Omental fat pad (tissue), 4 donors: ENCODE data around the gene SDC3. TPM values are rescaled to one million over a fixed set of nuclear protein-coding genes. Genes with fewer than 3 reads are reported as not detected.

Experiments
- ATAC-seq: fragments of 150-250 bp; one replicate; pipeline ENCODE4 v1.9.1; 2016; ENCODE audit warnings: mild to moderate bottlenecking, moderate library complexity; ENCODE audit not compliant: low FRiP score
- DNase-seq: peaks from one replicate; pipeline ENCODE4 v3.0.0-alpha.2; 2019; ENCODE audit warnings: low spot score
- CTCF ChIP-seq, 3 donors: fragments of 450-650 bp; IDR thresholded peaks; one replicate each; pipeline ENCODE4 v1.5.1; 2016 to 2017; ENCODE audit warnings: antibody characterized with exemption in 3 of 3, mild to moderate bottlenecking in 3 of 3, moderate library complexity in 2 of 3
- total RNA-seq, 4 donors: library from RNA; depleted of rRNA; stranded (reverse); fragments of >200 nt; gene quantifications; one replicate each; pipeline ENCODE4 v1.1.0, GENCODE V29; 2016

SDC3 gene
- total RNA-seq, 4 donors from 2014 or later, result 27.3 to 38.1 (median 30.8) TPM

- ATAC-seq, result no peak
- TF ChIP-seq CTCF (IDR thresholded peaks at IDR 0.05), result no peak
- no peak for DNase-seq
Measured at GRCh38 chr1:30893776-30894507, 14.6 kb downstream of the SDC3 start.

GRCh38 chr1:30892671-30893073 lies 15.9 kb downstream of the SDC3 start:
- no peak for TF ChIP-seq CTCF (IDR thresholded peaks at IDR 0.05)

GRCh38 chr1:30891227-30891552 lies 17.4 kb downstream of the SDC3 start:
- ATAC-seq (no peak), DNase-seq (no peak)
- no peak for TF ChIP-seq CTCF (IDR thresholded peaks at IDR 0.05)

More at GRCh38 chr1:30892671-30893073, 15.9 kb downstream of the SDC3 start:
- ATAC-seq (no peak), DNase-seq (no peak)

GRCh38 chr1:30890502-30891226 lies 17.9 kb downstream of the SDC3 start:
- DNase-seq, result no peak
- TF ChIP-seq CTCF (IDR thresholded peaks at IDR 0.05), result no peak
- no peak for ATAC-seq

GRCh38 chr1:30889511-30889910 lies 19.0 kb downstream of the SDC3 start:
- DNase-seq (no peak), ATAC-seq (no peak)
- no peak for TF ChIP-seq CTCF (IDR thresholded peaks at IDR 0.05)

GRCh38 chr1:30888975-30889374 lies 19.6 kb downstream of the SDC3 start:
- no peak for TF ChIP-seq CTCF (IDR thresholded peaks at IDR 0.05)
- ATAC-seq (no peak), DNase-seq (no peak)

- ATAC-seq (no peak), DNase-seq (no peak)
- TF ChIP-seq CTCF (IDR thresholded peaks at IDR 0.05), result no peak
Measured at GRCh38 chr1:30888391-30888790, 20.2 kb downstream of the SDC3 start.
